ENCODE results near the gene THADA.

- TF ChIP-seq CTCF (IDR thresholded peaks at IDR 0.05) (peak; percentile 49 to 71 (median 66)), POLR2A (IDR thresholded peaks at IDR 0.05) (no peak)
Observed at GRCh38 chr2:43542285-43542933, 53.4 kb downstream of the THADA start.
